Activated CD8-positive, alpha-beta memory T cell treated with anti-CD3 and anti-CD28 coated beads for 24 hours (primary cell): ENCODE data around the gene AGPAT2.

Experiments used
- DNase-seq: peaks from one replicate; pipeline ENCODE4 v3.0.0-alpha.2; 2020

Gene AGPAT2

GRCh38 chr9:136687721-136688223 lies 515 bp upstream of the AGPAT2 start:
- no peak for DNase-seq

DNA sequence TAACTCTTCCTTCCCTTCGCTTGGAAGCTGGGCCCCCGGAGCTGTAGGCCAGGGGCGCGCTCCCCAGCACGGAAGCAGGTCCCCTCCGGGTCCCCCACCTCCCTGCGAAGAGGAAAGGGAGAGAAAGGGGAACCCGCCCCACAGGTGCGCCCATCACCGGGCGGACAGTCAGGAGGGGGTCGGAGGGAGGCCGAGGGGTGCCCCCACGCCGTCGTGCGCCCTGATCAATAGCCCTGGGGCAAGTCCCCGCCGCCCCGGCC lies 793 bp downstream of the AGPAT2 start:
- DNase-seq = no peak

DNA sequence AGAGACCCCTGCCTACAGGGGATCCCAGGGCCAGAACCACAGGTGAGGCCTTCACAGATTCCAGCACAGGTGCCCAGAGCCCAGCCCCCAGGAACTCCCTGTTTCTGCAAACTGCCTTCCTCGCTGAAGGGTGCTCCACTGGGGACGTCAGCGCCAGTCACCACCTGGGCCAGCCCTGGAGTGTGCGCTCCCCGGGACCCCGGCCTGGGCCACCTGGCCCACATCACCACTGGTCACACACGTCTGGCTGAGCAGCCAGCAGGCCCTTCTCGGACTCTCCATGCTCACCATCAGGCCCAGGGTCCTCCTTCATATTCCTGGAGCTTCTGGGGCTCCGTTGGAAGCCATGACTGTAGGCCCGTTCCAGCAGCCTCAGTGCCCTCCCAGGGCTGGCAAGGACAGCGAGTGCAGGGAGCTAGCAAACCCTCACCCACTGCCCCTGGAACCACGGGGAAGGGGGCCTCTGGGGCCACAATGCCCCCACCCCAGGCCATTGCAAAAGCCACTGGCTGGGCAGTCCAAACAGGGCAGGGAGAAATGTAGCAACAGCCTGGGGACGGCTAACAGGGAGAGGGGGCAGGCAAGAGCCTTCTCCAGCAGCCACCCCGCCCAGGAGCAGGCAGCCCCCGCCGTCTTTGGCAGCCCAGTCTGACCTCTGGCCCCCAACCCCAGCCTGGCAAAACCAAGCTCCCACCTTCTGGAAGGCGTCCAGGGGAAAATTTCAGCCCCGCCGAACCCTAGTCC lies 1.3 kb downstream of the AGPAT2 start:
- DNase-seq = no peak

GRCh38 chr9:136685216-136685615 lies 2.0 kb downstream of the AGPAT2 start:
- DNase-seq = no peak

GRCh38 chr9:136684799-136685198 lies 2.5 kb downstream of the AGPAT2 start:
- DNase-seq = no peak

GRCh38 chr9:136684339-136684738 lies 2.9 kb downstream of the AGPAT2 start:
- no peak for DNase-seq

DNA sequence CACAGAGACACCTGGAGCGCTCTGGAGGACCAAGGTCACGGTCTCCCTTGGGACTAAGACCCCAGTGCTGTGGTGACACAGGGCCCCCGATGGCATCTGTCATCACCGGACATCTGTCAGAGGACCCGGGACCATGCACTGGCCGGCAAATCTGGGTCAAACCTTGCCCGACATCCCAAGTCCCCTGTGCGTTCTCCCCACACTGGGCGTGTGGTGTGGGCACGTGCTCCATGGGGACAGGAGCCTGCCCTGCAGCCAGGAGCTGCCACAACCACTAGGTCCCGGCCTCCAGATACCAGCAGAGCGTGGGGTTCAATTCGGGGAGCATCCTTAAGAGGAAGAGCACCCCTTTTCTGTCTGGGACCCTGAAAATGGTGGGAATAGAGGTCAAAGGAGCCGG lies 3.5 kb downstream of the AGPAT2 start:
- DNase-seq = no peak

GRCh38 chr9:136683173-136683745 lies 4.0 kb downstream of the AGPAT2 start:
- no peak for DNase-seq

DNA sequence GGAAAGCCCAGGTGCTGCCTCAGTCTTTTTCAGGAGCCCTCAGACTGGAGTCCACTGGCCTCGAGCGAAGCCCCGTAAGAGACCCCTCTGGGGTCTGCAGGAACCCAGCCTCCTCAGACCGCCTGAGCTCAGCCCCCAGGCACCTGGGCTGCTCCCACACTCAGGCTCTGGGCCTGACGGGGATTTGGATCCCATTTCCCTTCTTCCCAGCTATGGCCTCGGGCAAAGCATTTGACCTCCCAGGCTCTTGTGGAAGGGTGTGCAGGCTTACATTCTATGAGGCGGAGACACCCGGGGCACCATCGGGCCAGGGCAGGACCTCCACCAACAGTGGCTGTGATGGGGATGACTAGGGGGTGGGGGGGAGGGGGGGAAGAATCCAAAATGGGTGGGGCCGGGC lies 4.5 kb downstream of the AGPAT2 start:
- DNase-seq = no peak

- no peak for DNase-seq
These were observed 5.1 kb downstream of the AGPAT2 start for GRCh38 chr9:136681945-136682699.

DNA sequence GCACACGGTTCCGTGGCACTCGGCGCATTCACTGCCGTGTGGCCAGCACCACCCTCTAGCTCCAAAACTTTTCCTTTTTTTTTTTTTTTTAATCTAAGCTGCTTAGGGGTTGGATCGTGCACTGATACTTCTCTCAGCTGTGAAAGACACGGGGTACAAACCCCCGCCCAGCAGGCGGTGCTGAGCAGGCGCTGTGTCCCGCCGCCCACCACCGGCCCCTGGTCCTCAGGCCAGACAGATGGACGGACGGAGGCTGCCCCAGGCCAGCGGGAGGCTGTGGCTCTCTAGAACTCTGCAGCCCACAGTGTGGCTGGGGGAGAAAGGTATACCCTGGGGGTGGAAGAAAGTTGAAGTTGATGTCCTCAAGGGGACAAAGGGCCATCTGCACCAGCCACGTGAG lies 6.2 kb downstream of the AGPAT2 start:
- no peak for DNase-seq

DNA sequence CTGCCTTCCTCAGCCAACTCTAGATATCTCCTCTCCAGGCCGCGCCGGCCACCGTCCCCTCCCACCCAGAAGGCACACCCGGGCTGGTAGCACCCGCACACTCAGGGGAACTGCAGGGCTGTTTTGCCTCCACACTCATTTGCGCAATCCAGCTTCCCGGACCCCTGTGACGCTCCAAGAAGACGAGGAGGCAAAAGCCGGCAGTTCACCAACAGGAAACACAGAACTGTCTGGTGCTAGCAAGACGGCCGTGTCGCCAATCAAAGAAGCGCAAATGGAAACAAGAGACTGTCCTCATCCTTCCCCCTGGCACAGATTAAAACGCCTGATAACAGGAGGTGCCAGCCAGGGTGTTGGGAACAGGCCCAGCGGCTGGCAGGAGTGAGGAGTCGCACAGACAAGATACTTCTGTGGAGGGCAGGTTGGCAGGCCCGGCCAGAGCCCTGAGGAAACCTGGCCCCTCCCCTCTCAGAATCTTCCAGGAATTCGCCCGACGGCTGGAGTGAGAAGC lies 7.8 kb downstream of the AGPAT2 start:
- DNase-seq = no peak

- no peak for DNase-seq
These were observed 8.6 kb downstream of the AGPAT2 start for GRCh38 chr9:136678624-136679023.

DNA sequence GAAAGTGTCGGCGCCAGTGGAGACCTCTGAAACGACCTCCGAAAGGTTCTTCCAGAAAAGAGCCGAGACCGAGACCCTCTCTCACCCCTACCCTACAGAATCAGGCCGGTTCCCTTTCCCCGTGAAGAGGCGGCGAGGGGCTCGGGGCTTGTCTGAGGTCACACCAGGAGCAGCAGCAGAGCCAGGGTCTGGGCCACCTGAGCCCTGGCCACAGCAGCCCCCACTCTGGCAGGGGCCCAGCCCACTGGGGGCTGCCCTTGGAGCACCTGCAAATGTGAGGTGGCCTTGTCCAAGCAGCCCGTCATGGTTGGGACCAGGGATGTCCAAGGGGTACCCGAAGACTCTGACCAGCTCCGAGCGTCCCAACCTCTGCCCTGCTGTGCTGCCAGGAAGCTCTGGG lies 9.2 kb downstream of the AGPAT2 start:
- no peak for DNase-seq

DNA sequence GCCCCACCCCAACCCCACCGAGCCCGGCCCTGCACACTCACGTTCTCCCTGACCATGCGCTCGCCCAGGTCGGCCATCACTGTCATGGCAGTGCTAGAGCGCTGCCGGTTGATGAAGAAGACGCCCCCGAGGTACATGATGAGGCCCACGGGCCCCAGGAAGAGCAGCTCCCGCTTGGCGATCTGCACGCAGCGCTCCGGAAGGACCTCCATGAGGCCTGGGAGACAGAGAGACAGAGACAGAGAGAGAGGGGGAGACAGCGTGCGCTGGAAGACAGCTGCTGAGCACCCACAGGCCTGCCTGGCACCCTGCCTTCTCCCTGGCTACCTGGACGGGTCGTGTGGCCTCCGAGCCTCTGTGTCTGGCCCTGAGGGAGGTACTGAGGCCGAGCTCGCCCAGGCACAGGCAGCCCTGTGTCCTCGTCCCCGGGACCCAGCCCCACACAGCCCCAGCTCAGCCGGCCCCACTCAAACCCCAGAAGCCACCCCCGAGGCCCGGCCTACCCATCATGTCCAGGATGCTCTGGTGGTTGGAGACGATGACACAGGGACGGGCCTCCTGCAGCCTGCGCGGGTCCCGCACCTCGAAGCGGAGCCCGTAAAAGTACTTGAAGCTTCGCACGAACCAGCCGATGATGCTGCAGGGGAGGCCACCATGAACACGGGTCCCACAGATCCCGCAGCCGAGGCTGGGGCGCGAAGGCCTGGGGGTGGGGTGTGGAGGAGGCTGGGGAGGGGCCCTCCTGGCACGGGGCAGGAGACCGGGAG lies 10.2 kb downstream of the AGPAT2 start:
- no peak for DNase-seq

GRCh38 chr9:136676297-136676794 lies 10.9 kb downstream of the AGPAT2 start:
- no peak for DNase-seq

- DNase-seq = no peak
These were observed 11.6 kb downstream of the AGPAT2 start for GRCh38 chr9:136675477-136676296.

- no peak for DNase-seq
These were observed 12.4 kb downstream of the AGPAT2 start for GRCh38 chr9:136674786-136675349.

DNA sequence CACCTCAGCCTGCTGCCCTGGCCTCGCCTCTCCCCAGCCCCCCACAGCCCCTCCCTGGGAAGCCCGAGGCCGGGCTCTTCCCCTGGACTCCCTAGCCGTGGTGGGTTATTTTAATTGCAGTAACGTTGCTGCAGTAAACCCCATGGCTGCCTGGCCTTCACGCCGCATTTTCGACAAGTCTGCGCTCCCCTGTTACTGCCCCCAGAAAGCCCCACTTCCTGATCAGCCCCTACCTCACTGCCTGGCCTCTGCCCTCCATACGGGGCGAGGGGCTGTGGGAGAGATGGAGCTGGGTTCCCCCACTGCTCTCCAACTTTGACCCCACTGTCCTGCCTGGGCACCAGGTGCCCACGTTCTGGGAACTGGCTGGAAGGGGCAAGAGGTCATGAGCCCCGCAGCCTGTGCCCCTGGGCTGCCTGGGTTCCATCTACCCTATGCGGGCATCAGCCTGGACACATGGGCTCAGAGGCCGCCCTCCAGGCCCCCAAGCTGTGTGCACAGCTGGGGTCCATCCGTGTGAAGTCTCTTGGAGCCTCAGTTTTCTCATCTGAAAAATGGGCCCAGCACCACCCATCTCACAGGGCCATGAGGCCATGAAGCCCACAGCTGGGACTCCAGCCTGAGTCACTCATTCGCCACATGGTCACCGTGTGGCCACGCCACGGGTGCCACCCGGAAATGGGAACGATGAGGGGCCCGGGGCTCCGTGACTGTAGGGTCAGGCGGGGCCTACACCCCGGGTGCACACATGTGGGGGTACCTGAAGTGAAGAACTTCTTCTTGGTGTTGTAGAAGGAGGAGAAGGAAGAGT lies 13.1 kb downstream of the AGPAT2 start:
- no peak for DNase-seq

- no peak for DNase-seq
These were observed 13.9 kb downstream of the AGPAT2 start for GRCh38 chr9:136673088-136673974.
